ENCODE measurements around the gene EDEM2. TPM values are rescaled to one million over a fixed set of nuclear protein-coding genes. Genes with fewer than 3 reads are reported as not detected.
"Not testable (repeated sequence)": the region's sequence is repeated elsewhere in the genome, so short reads cannot be mapped to it uniquely, and the experiment has no call there.

The EDEM2 gene
- polyA plus RNA-seq, 3 donors: 15.5 to 16.9 (median 16.3) TPM

DNA sequence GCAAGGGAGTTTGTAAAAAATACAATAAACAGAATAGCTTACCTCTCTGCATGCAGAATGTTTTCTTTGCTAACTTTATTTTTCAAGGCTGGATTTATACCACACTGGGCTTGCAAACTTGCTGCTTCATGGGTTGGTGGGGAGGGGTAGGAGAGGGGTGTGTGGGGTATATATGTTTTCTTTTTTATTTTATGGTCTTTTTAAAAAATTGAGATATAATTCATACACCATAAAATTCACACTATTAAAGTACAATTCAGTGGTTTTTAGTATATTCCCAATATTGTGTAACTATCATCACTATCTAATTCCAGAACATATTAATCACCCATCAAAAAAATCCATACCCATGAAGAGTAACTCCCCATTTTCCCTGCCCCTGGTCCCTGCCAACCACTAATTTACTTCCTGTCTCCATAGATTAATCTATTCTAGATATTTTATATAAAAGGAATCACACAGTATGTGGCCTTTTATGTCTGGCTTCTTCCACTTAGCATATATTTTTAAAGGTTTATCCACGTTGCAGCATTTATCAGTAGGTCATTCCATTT is 40.2 kb downstream of the EDEM2 start:
- no peak for DNase-seq (ENCODE audit: extremely low read depth in 1 of 11, low read depth in 9 of 11, low spot score in 4 of 11)

DNA sequence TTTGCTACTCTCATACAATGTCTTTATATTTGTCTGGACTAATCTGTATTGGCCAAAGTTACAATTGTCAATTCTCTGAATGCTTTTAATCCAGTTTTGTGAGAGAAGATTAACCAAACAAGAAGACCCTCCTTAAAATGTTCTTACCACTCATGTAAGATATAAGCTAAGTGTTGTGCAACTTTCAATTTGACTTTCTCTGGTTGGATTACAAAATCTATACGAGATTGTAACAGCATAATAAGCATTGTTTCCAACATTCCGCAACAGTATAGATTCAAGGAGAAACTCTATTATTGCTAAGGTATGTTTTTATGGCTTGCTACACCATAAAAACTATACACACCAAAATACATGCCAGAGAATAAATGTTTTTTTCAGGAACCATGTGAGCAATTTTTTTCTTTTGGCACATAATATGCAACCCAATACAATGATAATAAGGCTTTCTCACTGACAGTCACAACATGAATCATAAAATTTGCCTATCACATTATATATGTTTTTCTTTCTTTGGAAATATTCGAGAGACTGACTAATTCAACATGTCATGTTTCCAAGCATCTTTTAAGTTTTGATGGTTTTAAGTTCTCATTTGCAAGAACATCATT is 42.3 kb downstream of the EDEM2 start:
- no peak for DNase-seq (ENCODE audit: extremely low read depth in 1 of 11, low read depth in 9 of 11, low spot score in 4 of 11)

DNA sequence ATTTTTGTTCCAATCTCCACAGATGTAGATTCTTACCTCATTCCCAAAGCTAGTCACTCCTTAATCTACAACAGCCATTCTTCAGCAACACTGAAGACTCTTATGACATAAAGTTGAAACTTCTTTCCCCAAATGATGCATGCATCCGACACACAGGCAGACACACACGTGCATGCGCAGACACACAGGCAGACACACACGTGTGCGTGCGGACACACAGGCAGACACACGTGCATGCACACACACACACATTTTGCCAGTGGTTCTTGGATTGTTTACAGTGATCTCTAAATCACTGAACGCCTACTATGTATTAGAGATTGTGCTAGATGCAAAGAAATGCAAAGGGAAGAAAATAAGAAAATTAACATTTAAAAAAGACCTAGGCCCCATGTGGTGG is 45.5 kb downstream of the EDEM2 start:
- no peak for DNase-seq (ENCODE audit: extremely low read depth in 1 of 11, low read depth in 9 of 11, low spot score in 4 of 11)

DNA sequence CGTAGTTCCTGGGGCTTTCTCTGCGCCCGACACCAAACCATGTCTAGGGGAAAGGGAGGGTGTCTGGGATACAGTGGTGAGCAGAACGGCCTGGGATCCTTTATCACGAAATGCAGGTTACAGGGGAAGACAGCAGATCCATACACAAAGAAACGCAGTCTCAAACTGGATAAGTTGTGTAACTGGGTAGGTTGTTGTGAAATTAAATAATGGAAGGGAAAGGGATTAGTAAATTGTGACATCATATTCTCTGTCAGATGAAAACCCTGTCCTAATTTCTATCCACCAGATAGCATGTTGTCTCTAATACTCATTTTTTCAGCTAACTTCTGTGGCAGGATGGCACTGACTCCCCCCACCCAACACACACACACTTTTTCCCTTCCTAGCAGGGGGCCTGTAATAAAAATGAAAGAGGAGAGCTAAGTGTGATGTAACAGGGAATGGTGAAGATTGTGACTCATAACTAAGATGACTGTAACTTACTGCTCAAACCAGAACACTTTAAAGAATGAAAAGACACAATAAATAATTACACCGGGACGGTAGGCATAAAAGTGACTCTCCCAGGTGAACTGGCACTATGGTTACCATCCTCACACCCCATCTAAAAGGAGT is 53.8 kb downstream of the EDEM2 start:
- DNase-seq (ENCODE audit: extremely low read depth in 1 of 11, low read depth in 9 of 11, low spot score in 4 of 11): no peak

DNA sequence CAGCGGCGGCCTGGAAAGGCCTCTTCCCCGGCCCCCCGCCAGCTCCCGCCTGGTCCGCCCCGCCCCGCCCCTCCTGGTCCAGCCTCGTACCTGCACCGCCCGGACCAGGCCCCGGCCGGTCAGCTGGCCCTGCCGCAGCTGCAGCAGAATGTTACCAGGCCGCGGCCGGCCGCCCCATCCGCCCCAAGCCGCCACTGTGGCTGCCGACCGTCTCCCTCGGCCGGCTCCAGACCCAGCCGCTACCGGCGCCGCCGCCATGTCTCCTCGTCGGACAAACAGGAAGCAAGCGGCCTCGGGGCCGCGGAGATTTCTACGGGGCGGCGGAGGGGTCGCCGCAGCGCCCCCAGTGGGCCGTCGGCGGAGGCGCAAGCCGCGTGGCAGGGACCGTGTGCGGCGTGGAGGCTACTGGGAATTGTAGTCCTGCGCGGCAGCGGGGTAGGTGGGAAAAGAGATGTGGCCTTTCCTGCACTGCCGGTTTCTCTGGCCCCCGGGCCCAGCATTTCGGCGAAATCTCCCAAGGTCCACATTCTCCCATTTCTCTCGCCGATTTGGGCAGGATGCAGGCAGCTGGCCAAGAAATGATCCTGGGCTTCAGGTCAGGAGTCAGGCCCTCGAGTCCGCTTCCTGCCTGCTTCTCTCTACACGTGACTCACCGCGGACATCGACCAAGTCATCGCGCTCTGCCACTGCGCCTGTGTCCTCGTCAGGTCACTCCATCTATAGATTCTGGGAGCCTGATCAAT is 54.4 kb downstream of the EDEM2 start, which contains the start of gene TRPC4AP:
TRPC4AP (minus strand) TSS at position 284 of the 743 bp plus-strand sequence; CDS start at position 258, 26 bp downstream.
- DNase-seq (ENCODE audit: extremely low read depth in 1 of 11, low read depth in 9 of 11, low spot score in 4 of 11): peak; percentile 85 to 92 (median 88)

DNA sequence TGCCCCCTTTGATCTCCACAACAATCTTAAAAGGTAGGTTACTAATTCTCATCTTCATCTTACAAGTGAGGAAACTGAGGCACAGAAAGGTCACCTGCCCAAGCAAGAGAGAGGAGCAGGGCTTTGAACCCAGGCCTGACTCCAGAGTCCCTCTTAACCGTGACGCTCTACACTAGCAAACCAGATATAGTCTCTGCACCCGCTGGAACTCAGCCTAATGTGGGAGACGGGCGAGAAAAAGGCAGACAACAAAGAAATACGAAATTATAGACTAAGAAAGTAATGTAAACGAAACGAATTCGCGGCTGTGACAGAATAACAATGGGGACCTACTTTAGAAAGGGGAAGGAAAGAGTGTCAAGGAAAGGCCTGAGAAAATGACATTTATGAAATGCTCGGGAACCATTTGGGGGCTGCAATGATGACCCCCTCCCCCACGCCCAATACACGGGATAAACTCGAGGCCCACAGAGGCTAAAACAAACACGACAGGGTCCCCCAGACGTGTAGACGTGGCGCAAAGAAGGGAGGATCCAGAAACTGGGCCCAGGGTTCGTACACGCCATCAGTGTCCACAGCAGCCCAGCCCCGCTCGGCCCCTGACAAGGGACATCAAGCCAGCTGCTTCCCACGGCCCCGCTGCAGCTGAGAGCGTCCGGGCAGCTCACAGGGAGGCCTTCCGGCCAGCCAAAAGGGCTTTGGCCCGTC is 55.2 kb downstream of the EDEM2 start:
- peak in 5 of 11 donors; percentile 3 to 56 (median 18) for DNase-seq (ENCODE audit: extremely low read depth in 1 of 11, low read depth in 9 of 11, low spot score in 4 of 11)

DNA sequence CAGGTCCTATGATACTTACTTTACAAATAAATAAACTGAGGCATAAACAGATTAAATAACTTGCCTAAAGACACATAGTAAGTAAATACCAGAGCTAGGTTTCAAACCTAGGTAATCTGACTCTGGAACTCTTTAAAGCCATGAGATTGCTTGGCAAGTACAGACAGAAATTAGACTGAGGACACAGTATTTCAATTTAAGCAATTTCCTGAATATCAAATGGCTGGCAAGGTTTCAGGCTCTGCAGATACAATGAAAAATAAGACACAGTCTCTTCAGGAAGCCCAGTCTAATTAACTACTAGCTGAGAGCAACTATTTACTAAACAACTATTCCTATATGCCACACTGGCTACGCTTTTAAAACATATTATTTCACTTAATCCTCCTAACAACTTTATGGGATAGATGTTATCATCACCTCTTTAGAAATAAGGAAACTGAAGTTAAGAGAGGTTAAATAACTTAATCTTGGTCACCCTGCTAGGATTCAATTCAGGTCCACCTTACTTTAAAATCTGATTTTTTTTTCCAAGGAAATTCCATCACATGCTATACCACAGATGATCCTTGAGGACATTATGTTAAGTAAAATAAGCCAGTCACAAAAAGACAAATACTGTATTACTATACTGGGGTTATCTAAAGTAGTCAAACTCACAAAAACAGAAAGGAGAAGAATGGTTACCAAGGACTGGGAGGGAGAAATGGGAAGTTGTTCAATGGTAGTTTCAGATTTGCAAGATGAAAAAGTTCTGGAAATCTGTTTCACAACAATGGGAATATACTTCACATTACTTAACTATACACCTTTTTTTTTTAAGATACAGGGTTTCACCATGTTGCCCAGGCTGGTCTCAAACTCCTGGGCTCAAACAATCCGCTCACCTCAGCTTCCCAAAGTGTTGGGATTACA is 58.6 kb downstream of the EDEM2 start:
- no peak for DNase-seq (ENCODE audit: extremely low read depth in 1 of 11, low read depth in 9 of 11, low spot score in 4 of 11)

DNA sequence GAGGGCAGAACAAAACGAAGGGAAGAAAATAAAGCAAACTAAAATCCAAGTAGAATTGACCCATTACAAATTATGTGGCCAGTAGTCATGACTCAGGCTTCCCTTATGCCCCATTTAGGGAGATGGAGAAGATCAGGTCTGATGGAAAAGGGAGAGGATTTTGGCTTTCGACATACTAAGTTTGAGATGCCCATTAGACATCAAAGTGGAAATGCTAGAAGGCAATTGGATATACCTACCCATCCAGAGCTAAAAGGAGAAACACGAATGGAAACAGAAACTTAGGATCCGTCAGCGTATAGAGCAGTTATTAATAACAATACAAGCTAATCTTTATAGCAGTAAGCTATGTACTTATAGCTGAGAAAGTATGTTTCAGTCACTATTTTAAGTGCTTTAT is 59.3 kb downstream of the EDEM2 start:
- no peak for DNase-seq (ENCODE audit: extremely low read depth in 1 of 11, low read depth in 9 of 11, low spot score in 4 of 11)

DNA sequence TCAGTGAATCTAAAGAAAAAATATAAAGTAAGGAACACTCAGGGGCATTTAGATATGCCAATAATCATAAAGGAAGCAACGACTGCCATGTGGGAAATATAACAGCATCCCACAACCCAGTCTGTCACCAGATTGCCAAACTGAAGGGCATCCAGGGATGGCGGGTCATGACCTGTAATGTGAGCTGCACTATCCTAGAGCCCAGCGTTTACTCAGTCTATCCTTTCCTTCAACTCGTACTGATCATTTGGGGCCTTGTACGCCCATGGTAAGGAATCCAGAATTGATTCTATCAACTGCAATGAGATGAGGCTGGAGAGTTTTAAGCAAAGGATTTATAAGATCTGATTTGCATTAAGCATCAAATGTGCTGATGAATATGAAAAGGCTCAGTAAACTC is 59.8 kb downstream of the EDEM2 start:
- DNase-seq (ENCODE audit: extremely low read depth in 1 of 11, low read depth in 9 of 11, low spot score in 4 of 11): no peak

DNA sequence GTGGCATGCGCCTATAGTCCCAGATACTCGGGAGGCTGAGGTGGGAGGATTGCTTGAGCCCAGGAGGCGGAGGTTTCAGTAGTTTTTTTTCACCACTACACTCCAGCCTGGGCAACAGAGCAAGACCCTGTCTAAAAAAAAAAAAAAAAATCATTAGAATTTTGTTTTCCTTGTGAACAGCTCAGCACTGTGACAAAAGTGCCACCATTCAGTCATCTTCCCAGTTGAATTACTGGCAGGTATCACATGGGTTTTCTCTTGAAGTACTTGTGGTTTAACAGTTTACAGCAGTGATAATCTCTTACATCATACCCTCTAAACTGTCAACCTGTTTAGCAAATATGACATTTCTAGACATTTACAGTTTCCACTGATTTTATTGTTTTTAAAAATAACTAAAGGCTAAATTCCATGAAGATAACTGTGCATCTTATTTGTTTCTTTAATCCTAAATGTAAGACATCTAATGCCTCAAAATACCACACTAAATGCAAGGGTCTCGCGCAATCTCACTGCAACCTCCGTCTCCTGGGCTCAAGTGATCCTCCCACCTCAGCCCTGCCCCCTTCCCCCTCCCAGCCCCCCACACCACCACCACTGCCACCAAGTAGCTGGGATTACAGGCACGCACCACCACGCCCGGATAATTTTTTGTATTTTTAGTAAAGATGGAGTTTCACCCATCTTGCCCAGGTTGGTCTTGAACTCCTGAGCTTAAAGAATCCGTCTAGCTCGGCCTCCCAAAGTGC is 61.5 kb downstream of the EDEM2 start:
- no peak for DNase-seq (ENCODE audit: extremely low read depth in 1 of 11, low read depth in 9 of 11, low spot score in 4 of 11)

DNA sequence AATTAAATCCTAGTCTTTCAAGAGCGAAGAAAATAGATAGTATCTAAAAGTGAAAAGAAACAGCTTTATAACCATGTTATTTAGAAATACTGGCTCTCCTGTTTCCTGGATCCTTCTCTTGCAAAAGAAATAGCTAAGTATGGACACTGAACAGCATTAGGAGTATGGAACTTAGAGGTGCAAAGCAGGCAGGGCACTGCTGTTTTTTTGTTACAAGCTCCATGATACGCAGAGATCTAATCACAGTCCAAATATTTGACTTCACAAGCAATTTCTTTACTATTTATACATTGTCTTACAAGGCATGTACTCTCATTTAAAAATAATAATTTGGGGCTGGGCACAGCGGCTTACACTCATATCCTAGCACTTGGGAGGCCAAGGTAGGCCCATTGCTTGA is 62.1 kb downstream of the EDEM2 start:
- DNase-seq (ENCODE audit: extremely low read depth in 1 of 11, low read depth in 9 of 11, low spot score in 4 of 11): no peak

DNA sequence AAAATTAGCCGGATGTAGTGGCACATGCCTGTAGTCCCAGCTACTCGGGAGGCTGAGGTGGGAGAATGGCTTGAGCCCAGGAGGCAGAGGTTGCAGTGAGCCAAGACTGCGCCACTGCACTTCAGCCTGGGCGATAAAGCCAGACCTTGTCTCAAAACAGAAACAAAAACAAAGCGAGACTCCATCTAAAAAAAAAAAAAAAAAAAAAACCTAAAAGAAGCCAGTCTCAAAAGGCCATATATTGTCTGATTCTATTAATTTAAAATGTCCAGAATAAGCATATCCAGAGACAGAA is 66.8 kb downstream of the EDEM2 start:
- DNase-seq (ENCODE audit: extremely low read depth in 1 of 11, low read depth in 9 of 11, low spot score in 4 of 11): not testable (repeated sequence)

DNA sequence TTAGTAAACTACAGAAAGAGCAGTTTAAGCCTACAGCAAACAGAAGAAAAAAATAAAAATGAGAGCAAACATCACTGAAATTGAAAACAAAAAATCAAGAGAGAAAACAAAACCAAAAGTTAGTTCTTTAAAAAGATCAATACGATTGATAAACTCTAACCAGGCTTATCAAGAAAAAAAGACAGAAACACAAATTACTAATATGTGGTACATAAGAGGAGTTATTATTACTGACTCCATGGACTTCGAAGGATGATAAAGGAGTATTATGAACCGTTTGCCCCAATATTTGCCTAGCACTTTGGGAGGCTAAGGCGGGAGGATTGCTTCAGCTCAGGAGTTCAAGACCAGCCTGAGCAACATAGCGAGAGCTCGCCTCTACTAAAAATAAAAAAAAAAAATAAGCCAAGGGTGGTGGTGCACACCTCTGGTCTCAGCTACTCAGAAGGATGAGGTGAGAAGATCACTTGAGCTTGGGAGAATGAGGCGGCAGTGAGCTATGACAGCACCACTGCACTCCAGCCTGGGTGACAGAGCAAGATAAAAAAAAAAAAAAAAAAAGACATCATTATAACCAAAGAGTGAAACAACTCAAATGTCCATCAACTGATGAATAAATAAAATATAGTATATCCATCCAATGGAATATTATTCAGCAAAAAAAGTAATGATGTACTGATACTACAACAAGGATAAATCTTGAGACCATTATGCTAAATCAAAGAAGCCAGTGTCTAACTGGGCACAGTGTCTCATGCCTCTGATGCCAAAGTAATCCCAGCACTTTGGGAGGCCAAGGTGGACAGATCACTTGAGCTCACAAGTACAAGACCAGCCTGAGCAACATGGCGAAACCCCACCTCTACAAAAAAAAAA is 67.4 kb downstream of the EDEM2 start:
- DNase-seq (ENCODE audit: extremely low read depth in 1 of 11, low read depth in 9 of 11, low spot score in 4 of 11): no peak

DNA sequence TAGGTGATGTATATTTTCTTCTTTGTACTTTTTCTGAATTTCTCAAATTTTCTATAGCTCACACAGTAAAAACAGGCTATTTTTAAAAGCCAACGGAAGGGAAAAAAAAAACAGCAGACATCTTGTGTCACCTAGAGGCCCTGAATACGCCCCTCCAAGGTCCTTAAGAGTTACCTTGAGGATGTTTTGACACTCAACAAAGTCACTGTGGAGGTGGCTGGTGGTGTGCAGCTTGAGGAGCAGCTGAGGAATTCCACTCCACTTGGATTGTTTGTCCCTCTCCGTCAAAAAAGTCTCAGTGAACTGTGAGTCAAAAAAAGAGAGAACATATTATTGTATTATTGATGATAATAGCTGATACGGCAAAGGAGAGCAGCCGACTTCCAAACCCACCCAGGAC is 69.3 kb downstream of the EDEM2 start:
- no peak for DNase-seq (ENCODE audit: extremely low read depth in 1 of 11, low read depth in 9 of 11, low spot score in 4 of 11)

DNA sequence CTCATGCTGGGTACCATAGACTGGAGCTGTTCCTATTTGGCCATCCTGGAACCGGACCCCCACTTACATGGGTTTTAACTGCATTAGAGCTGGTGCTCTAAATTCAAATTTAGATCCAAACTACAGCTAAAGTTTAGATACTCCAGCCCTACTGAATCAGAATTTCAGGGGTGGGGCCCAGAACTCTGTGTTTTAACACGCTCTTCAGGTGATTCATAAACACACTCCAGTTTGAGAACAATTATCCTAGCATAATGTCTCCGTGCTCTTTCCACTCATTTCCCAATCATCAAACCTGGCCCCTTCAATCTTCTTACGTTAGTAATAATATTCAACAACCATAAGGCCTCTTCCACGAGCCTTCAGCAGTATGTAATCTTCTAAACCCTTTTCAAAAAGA is 69.8 kb downstream of the EDEM2 start:
- no peak for DNase-seq (ENCODE audit: extremely low read depth in 1 of 11, low read depth in 9 of 11, low spot score in 4 of 11)

DNA sequence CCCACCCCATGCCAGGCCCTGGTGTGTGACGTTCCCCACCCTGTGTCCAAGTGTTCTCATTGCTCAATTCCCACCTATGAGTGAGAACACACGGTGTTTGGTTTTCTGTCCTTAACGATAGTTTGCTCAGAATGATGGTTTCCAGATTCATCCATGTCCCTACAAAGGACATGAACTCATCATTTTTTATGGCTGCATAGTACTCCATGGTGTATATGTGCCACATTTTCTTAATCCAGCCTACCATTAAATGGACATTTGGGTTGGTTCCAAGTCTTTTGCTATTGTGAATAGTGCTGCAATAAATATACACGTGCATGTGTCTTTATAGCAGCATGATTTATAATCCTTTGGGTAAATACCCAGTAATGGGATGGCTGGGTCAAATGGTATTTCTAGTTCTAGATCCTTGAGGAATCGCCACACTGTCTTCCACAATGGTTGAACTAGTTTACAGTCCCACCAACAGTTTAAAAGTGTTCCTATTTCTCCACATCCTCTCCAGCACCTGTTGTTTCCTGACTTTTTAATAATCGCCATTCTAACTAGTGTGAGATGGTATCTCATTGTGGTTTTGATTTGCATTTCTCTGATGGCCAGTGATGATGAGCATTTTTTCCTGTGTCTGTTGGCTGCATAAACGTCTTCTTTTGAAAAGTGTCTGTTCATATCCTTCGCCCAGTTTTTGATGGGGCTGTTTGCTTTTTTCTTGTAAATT is 75.5 kb downstream of the EDEM2 start:
- not testable (repeated sequence) for DNase-seq (ENCODE audit: extremely low read depth in 1 of 11, low read depth in 9 of 11, low spot score in 4 of 11)

Measured in renal cortex interstitium (tissue), 11 donors.